GM20000 (cell line): Measurements from ENCODE around the gene TNRC6A.

Experiments used
- DNase-seq: peaks from one replicate; pipeline ENCODE4 v3.0.0; 2012; ENCODE audit warnings: low spot score
- TF ChIP-seq, protein P1 (sequence below): IDR thresholded peaks from 2 replicates; pipeline ENCODE4 v1.5.1; 2012; ENCODE audit warnings: mild to moderate bottlenecking, control low read depth; ENCODE audit errors: extremely low read depth, missing control alignments

Gene TNRC6A

DNA sequence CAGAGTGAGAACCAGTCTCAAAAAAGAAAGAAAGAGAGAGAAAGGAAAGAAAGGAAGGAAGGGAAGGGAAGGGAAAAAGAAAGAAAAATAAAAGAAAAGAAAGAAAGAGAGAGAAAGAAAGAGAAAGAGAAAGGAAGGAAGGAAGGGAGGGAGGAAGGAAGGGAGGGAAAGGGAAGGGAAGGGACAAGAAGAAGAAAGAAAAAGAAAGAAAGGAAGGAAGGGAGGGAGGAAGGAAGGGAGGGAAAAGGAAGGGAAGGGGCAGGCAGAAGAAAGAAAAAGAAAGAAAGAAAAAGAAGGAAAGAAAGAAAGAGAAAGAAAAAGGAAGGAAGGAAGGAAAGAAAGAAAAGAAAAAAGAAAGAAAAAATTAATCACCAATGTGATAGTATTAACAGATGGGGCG lies 132.0 kb downstream of the TNRC6A start:
- DNase-seq = no peak
- TF ChIP-seq, protein P1, sequence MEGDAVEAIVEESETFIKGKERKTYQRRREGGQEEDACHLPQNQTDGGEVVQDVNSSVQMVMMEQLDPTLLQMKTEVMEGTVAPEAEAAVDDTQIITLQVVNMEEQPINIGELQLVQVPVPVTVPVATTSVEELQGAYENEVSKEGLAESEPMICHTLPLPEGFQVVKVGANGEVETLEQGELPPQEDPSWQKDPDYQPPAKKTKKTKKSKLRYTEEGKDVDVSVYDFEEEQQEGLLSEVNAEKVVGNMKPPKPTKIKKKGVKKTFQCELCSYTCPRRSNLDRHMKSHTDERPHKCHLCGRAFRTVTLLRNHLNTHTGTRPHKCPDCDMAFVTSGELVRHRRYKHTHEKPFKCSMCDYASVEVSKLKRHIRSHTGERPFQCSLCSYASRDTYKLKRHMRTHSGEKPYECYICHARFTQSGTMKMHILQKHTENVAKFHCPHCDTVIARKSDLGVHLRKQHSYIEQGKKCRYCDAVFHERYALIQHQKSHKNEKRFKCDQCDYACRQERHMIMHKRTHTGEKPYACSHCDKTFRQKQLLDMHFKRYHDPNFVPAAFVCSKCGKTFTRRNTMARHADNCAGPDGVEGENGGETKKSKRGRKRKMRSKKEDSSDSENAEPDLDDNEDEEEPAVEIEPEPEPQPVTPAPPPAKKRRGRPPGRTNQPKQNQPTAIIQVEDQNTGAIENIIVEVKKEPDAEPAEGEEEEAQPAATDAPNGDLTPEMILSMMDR = no peak

DNA sequence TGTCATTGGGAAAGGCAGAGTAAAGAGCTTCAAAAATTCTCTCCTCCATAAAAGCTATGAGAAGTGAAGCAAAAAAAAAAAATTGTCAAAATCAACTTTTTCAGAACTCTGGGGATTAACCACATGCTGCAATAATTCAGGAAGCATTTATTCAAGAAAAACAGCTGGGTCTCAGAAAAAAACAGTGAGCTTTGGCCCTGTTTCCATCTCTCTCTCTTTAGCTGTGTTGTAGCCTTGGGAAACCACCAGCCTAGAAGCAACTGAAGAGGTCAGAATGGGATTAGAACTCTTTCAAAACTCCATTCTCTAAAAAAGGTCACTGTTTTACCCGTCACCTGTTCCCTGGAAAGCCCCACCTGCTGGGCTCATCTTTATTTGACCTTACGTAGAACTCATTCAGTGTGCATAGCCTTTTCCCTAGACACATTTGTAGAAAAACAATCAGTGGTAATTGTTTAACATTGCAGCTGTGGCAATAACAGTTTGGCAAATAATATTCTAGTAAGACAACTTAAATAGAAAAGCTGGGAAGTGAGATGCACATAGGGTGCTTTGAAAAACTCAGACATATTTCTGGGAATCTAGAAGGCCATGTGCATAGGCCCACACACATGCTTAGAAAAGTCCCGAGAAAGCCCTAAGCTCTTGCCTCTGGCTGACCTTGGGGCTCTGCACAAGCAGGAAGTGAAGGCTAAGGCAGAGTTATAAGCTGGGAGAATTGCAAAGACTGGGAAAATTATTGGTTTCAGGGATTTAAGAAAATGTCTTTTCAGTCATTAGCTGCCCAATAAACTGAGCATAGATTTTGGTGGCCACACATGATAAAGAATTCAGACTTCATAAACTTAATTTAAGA lies 134.4 kb downstream of the TNRC6A start:
- DNase-seq = no peak
- TF ChIP-seq, protein P1 = no peak

DNA sequence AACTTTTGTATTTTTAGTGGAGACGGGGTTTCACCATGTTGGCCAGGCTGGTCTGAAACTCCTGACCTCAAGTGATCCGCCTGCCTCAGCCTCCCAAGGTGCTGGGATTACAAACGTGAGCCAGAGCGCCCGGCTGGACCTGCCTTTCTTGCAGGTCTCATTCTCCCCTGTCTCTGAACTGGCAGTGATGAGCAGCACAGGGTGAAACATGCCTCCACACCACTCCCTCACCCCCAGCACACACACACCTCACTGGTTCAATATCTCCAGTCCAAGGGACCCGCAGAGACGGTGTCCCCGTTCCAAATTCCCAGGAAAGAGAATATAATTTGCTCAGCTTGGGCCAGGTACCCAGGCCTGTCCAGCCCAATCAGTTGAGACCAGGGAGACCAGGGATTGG lies 139.6 kb downstream of the TNRC6A start:
- DNase-seq = no peak
- TF ChIP-seq, protein P1 = no peak

DNA sequence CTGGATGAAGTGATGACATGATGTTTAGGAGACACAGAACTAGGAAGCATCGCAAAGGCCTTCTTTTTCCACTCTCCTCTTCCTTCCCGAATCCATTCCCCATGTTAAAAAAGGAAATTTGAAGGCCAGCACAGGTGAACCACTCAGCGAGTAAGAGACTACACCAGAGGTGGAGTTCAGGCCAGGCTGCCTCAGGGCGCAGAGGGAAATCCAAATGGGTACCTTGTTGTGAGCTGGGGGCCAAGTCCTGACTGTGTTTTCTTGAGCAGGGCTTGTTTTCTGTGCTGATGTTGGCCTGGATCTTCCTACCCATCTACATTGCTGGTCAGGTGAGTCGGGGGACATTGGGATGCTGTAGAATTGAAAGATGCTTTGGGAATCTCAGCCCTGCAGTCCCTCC lies 142.4 kb downstream of the TNRC6A start:
- no peak for DNase-seq
- TF ChIP-seq, protein P1 = no peak

DNA sequence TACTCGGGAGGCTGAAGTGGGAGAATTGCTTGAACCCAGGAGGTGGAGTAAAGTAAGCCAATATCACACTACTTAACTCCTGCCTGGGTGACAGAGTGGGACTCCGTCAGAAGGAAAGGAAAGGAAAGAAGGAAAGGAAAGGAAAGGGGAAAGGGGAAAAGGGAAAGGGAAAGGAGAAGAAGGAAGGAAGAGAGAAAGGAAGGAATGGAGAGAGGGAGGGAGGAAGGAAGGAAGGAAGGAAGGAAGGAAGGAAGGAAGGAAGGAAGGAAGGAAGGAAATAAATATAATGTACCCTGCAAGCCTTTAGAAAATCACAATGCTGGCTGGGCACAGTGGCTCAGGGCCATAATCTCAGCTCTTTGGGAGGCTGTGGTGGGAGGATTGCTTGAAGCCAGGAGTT lies 143.6 kb downstream of the TNRC6A start:
- DNase-seq = no peak
- TF ChIP-seq, protein P1 = no peak

DNA sequence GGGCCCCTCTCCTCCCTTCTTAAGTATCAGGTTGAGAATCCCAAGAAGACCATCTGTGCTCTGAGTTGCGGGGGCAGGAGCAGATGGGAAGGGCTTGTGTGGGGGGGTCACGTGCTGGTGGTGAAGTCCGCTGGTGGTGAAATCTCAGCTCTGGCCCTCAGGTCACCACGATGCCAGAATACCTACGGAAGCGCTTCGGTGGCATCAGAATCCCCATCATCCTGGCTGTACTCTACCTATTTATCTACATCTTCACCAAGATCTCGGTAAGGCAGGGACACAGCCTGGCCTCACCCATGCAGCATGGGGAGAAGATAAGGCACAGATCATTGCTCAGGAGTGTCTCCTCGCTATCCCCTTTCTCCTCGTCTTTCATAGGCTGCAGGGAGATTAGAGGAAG lies 146.0 kb downstream of the TNRC6A start:
- TF ChIP-seq, protein P1 = no peak
- DNase-seq = no peak
